SK-N-MC (cell line): ENCODE data around the gene MINAR1.

Experiments
- DNase-seq: peaks from one replicate; pipeline ENCODE4 v3.0.0-alpha.2; 2011; ENCODE audit warnings: low read depth, low spot score
- H3K27ac ChIP-seq: fragments of 200-600 bp; sonication (generic); 2 replicates; pipeline ENCODE4 v1.5.1; 2016; ENCODE audit warnings: mixed run types
- H3K36me3 ChIP-seq: fragments of 200-600 bp; sonication (generic); 2 replicates; pipeline ENCODE4 v1.6.1; 2017; ENCODE audit warnings: antibody characterized with exemption, low read length, mixed read lengths; ENCODE audit not compliant: insufficient read depth
- H3K4me3 ChIP-seq: fragments of 200-600 bp; sonication (generic); 2 replicates; pipeline ENCODE4 v1.5.1; 2016
- H3K9ac ChIP-seq: fragments of 200-600 bp; sonication (generic); 2 replicates; pipeline ENCODE4 v1.8.0; 2017; ENCODE audit warnings: mixed run types, mixed read lengths; ENCODE audit not compliant: insufficient read length
- H3K9me3 ChIP-seq: fragments of 200-600 bp; sonication (generic); 2 replicates; pipeline ENCODE4 v1.6.1; 2017; ENCODE audit warnings: low read depth, mild to moderate bottlenecking, antibody characterized with exemption, low read length, moderate library complexity, mixed read lengths
- EZH2 ChIP-seq: fragments of 200-600 bp; sonication (generic); IDR thresholded peaks from one replicate; pipeline ENCODE4 v1.6.1; 2017; ENCODE audit warnings: antibody characterized with exemption
- FOXP2 ChIP-seq: optimal IDR thresholded peaks from 2 replicates; pipeline ENCODE3; 2011; ENCODE audit warnings: mild to moderate bottlenecking, moderate library complexity; ENCODE audit not compliant: insufficient read depth; ENCODE audit errors: extremely low read length, control extremely low read depth
- POLR2AphosphoS5 ChIP-seq: IDR thresholded peaks from 2 replicates; pipeline ENCODE4 v1.6.1; 2012; ENCODE audit warnings: mild to moderate bottlenecking, low read depth, low read length, borderline replicate concordance

The MINAR1 gene

DNA sequence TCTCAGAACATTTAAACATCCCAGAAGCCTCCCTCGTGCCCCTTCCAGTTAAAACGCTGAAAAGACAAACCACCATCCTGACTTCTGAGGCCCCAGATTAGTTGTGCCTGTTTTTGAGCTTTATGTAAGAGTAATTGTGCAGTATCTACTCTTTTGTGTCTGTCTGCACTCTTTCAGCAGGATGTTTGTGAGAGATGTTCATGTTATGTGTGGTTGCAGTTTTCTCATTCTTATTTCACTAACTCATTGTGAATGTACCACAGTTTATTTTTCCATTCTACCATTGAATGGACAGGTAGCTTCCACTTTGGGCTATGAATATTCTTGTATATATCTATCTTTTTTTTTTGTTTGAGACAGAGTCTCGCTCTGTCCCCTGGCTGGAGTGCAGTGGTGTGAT, 40.3 kb downstream of the MINAR1 start:
- H3K9ac ChIP-seq, result no peak overlapping the region
- no peak overlapping the region for H3K4me3 ChIP-seq
- H3K27ac ChIP-seq, result no peak overlapping the region
- no peaks in the 10 kb centered on the region for H3K36me3 ChIP-seq
- TF ChIP-seq EZH2, result no peak
- TF ChIP-seq POLR2AphosphoS5, result no peak
- TF ChIP-seq FOXP2, result no peak
- no peak for DNase-seq
- H3K9me3 ChIP-seq, result no peaks in the 10 kb centered on the region

DNA sequence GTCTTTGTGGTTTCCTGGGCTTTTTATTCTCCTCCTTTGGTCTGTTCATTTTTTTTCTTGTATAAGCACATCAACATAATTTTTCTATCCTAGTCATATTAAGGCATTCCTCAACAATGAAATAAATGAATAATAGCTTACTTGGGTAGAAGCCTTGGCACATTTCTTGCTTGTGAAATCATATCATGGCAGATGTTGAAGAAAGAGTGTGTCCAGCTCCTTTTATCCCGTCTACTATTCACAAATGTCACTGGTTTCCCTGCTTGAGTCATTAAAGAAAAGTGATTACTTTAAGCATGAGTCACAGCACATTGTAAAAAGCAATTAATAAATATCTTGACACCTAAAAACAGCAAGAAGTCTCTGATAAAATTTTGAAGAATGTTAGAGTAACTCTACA, 42.1 kb downstream of the MINAR1 start:
- no peak overlapping the region for H3K27ac ChIP-seq
- DNase-seq, result no peak
- H3K9ac ChIP-seq, result no peak overlapping the region
- H3K36me3 ChIP-seq, result no peaks in the 10 kb centered on the region
- no peaks in the 10 kb centered on the region for H3K9me3 ChIP-seq
- TF ChIP-seq POLR2AphosphoS5, result no peak
- no peak for TF ChIP-seq FOXP2
- no peak for TF ChIP-seq EZH2
- no peak overlapping the region for H3K4me3 ChIP-seq

DNA sequence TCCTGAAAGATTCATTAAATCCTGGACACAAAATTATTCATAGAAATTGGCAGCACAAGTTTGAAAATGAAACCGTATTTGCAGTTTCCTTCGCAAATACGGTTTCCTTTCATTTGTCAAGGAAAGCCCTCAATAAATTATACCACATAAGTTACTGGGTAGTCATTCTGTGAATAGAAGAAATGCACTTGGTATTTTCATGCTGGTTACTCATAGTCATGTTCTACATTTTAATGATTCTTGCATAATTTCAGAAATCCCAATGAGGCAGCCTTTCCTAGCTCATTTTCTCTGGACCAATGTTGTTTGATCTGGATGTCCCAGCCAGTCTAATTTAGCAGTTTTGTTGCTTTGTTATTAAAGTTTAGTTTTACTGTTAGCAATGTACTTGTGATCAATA, 43.2 kb downstream of the MINAR1 start:
- H3K4me3 ChIP-seq, result no peak overlapping the region
- no peak overlapping the region for H3K9ac ChIP-seq
- H3K27ac ChIP-seq, result no peak overlapping the region
- H3K36me3 ChIP-seq, result no peaks in the 10 kb centered on the region
- H3K9me3 ChIP-seq, result no peaks in the 10 kb centered on the region
- TF ChIP-seq EZH2 (no peak), FOXP2 (no peak), POLR2AphosphoS5 (no peak)
- no peak for DNase-seq

DNA sequence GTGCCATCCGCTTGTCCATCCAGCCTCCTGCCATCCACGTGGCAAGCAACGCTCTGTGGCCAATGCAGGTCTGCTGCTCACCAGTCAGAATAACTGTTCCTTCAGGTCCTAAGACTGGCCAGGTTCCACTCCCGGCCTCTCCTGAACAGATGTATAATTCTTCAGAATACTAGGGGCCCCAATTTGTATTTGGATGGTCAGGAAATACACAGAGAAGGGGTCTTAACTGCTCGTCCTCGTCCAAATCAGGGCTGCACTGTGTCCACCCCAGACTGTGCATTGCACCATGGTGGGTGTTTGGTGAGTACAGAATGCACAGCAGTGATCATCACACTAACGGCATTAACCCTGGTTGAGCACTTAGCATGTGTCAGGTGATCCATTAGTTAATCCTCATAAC, 46.0 kb downstream of the MINAR1 start:
- no peak overlapping the region for H3K4me3 ChIP-seq
- H3K9me3 ChIP-seq, result no peaks in the 10 kb centered on the region
- H3K9ac ChIP-seq, result no peak overlapping the region
- TF ChIP-seq POLR2AphosphoS5 (no peak), FOXP2 (no peak), EZH2 (no peak)
- H3K36me3 ChIP-seq, result no peaks in the 10 kb centered on the region
- DNase-seq, result no peak
- H3K27ac ChIP-seq, result no peak overlapping the region

DNA sequence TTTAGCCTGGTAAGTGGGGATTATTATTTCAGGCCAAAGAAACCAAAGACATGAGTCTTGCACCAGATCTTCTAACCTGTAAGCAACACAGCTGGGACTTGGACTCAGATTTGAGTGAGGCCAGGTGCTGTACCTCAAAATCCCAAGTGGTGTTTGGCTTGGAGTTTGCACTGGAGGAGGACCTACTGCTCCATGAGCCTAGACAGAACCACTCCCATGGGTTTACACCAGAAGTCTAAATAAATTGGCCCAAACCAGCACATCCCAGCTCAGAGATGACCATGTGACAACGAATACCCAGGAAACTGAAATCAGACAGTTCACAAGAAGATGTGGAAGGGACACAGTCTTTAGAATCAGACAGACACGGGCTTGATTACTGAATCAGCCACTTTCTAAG, 47.5 kb downstream of the MINAR1 start:
- Histone ChIP-seq H3K9me3 (no peaks in the 10 kb centered on the region), H3K36me3 (no peaks in the 10 kb centered on the region), H3K9ac (no peak overlapping the region), H3K27ac (no peak overlapping the region), H3K4me3 (no peak overlapping the region)
- DNase-seq, result no peak
- TF ChIP-seq POLR2AphosphoS5, result no peak
- TF ChIP-seq FOXP2, result no peak
- TF ChIP-seq EZH2, result no peak

DNA sequence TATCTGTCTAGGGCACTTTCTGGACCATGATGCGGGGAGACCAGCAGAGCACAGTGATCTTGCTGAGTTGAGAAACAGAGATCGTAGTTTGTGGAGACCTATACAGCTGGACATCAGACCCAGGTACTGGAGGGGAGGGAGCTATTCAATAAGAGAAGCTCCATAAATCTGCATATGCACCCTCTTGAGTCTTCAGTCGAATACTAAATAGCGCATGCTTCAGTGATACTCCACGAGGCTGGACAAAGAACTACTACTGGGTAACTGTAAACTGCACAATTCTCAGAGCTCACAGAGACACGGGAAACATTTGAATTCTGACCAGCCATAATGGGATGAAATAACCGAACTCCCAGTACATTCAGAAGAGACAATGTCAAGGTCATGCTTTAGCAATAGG, 49.7 kb downstream of the MINAR1 start:
- no peak overlapping the region for H3K4me3 ChIP-seq
- TF ChIP-seq FOXP2, result no peak
- no peak for TF ChIP-seq EZH2
- TF ChIP-seq POLR2AphosphoS5, result no peak
- no peak overlapping the region for H3K9ac ChIP-seq
- no peak for DNase-seq
- H3K27ac ChIP-seq, result no peak overlapping the region
- H3K9me3 ChIP-seq, result no peaks in the 10 kb centered on the region
- no peaks in the 10 kb centered on the region for H3K36me3 ChIP-seq
